Loucy (cell line): ENCODE results near the gene CAPN2.

Experiments
- EZH2phosphoT487 ChIP-seq: fragments of 200-600 bp; IDR thresholded peaks from 2 replicates; pipeline ENCODE4 v1.6.1; 2018; ENCODE audit warnings: antibody characterized with exemption, mild to moderate bottlenecking, moderate library complexity, borderline replicate concordance
- TF ChIP-seq, protein P1 (sequence below): fragments of 200-600 bp; sonication (generic); conservative IDR thresholded peaks from 2 replicates; pipeline ENCODE4 v1.5.1; 2014; ENCODE audit warnings: mild to moderate bottlenecking, antibody characterized with exemption, low read length

DNA sequence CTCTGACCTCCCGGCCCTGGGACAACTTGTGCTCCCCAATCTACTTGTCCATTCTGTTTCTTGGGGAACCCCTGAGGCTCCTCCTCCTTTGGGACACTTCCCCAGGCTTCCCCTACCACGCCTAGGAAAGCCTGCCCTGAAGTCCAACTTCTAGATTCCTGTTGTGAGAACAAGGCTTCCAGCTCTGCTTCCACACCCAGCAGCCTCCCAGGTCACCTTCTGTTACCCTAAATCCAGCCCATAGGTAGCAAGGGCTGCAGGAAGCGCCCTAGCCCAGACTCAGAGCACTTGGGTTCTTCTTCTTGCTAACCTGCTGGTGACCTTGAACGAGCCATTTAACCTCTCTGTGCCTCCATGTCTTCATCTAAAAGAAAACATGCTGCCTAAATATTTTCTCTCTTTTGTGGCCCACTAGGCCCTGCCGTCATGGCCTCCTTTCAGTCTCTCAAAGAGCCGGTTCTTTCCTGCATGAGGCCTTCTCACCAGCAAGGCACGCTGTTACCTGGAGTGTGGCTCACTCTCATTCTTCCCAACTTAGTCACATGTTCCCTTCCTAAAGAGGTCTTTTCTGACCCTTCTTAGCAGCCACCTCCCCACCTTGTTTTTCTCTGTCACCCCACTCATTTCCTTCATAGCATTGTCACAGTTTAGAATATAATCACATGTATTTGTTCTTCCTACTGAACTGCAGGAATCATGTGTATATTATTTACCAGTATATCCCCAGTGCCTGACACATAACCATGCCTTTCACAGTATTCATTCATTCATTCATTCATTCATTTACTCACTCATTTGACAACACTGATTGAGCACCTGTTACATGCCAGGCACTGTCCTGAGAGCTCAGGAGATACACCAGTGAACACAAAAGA lies 1.4 kb downstream of the CAPN2 start:
- TF ChIP-seq, protein P1, sequence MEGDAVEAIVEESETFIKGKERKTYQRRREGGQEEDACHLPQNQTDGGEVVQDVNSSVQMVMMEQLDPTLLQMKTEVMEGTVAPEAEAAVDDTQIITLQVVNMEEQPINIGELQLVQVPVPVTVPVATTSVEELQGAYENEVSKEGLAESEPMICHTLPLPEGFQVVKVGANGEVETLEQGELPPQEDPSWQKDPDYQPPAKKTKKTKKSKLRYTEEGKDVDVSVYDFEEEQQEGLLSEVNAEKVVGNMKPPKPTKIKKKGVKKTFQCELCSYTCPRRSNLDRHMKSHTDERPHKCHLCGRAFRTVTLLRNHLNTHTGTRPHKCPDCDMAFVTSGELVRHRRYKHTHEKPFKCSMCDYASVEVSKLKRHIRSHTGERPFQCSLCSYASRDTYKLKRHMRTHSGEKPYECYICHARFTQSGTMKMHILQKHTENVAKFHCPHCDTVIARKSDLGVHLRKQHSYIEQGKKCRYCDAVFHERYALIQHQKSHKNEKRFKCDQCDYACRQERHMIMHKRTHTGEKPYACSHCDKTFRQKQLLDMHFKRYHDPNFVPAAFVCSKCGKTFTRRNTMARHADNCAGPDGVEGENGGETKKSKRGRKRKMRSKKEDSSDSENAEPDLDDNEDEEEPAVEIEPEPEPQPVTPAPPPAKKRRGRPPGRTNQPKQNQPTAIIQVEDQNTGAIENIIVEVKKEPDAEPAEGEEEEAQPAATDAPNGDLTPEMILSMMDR: no peak
- no peak for TF ChIP-seq EZH2phosphoT487
